ENCODE results near the gene FCN2. TPM values are rescaled to one million over a fixed set of nuclear protein-coding genes. Genes with fewer than 3 reads are reported as not detected.

The FCN2 gene
- polyA plus RNA-seq, 1 donor (not counting 4 experiments of a cell fraction or from before 2014, with no cell fraction given), result not detected

DNA sequence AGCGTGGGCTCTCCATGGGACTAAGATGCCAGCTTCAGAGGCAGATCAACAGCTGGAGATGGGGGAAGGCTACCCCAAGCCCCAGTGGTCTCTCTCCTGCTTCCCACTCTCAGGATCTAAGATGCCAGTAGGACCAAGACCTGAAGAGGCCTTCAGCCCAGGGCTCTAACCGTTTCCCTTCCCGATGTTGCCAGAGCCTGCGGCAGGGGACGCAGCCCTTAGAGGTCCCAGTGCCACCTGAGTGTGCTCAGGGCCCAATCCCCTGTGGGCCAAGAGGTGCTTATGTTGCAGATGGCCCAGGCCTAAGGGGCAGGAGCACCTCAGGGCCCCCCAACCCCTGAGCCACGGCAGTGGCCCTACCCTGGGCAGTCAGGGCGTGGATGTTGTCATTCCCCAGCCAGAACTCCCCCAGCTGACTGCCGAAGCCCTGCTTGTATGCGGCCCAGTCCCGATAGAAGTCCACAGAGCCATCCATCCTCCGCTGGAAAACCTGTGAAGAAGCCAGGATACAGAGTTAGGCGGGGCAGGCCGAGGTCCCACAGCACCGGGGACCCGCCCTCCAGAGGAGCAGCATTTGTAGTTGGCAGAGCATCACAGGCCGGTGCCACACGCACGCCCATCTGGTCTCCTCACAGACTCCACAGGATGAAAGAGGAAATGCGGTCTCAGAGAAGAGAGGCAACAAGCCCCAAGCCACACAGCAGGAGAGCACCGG lies 31.7 kb downstream of the FCN2 start:
- H3K27me3 ChIP-seq (ENCODE audit: control insufficient read depth, extremely low read depth, insufficient read depth, low read length), result no peaks in the 10 kb centered on the region
- H3K27ac ChIP-seq (ENCODE audit: control insufficient read depth, insufficient read depth, low read length), result no peak overlapping the region
- DNase-seq (ENCODE audit: low read depth, low spot score), result no peak
- no peak overlapping the region for H3K4me3 ChIP-seq (ENCODE audit: control insufficient read depth in 2 of 3, extremely low read depth in 1 of 3, insufficient read depth in 2 of 3, low read depth in 1 of 3, low read length in 3 of 3)
- H4K20me1 ChIP-seq (ENCODE audit: control insufficient read depth, extremely low read depth, insufficient read depth, low read length), result no peaks in the 10 kb centered on the region
- no peak for FAIRE-seq
- H3K4me2 ChIP-seq (ENCODE audit: control insufficient read depth, extremely low read depth, insufficient read depth, low read depth, low read length), result no peak overlapping the region
- H3K36me3 ChIP-seq (ENCODE audit: control insufficient read depth in 2 of 2, extremely low read depth in 1 of 2, insufficient read depth in 2 of 2, low read length in 2 of 2), result no peaks in the 10 kb centered on the region
- H3K9ac ChIP-seq (ENCODE audit: control insufficient read depth, extremely low read depth, insufficient read depth, low read length), result no peak overlapping the region
- H3K9me3 ChIP-seq (ENCODE audit: control insufficient read depth, low read depth, low read length), result no peaks in the 10 kb centered on the region
- no peak overlapping the region for H2AFZ ChIP-seq (ENCODE audit: control insufficient read depth, low read length)
- no peaks in the 10 kb centered on the region for H3K9me1 ChIP-seq (ENCODE audit: control insufficient read depth, extremely low read depth, insufficient read depth, low read length)
- H3K4me1 ChIP-seq (ENCODE audit: control insufficient read depth, extremely low read depth, insufficient read depth, low read length), result no peaks in the 10 kb centered on the region
- dilution Hi-C loops (cut with MboI; ENCODE audit: extremely low pct_ligation_motif_present, low sequenced_read_pairs), result no loop called here
- no peaks in the 10 kb centered on the region for H3K79me2 ChIP-seq (ENCODE audit: control insufficient read depth, insufficient read depth, low read length)
- TF ChIP-seq, protein P1, sequence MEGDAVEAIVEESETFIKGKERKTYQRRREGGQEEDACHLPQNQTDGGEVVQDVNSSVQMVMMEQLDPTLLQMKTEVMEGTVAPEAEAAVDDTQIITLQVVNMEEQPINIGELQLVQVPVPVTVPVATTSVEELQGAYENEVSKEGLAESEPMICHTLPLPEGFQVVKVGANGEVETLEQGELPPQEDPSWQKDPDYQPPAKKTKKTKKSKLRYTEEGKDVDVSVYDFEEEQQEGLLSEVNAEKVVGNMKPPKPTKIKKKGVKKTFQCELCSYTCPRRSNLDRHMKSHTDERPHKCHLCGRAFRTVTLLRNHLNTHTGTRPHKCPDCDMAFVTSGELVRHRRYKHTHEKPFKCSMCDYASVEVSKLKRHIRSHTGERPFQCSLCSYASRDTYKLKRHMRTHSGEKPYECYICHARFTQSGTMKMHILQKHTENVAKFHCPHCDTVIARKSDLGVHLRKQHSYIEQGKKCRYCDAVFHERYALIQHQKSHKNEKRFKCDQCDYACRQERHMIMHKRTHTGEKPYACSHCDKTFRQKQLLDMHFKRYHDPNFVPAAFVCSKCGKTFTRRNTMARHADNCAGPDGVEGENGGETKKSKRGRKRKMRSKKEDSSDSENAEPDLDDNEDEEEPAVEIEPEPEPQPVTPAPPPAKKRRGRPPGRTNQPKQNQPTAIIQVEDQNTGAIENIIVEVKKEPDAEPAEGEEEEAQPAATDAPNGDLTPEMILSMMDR (optimal IDR thresholded peaks at IDR 0.05 in 1 of 3, IDR thresholded peaks at IDR 0.05 in 1 of 3, conservative IDR thresholded peaks at IDR 0.05 in 1 of 3; ENCODE audit: extremely low read depth in 1 of 3, insufficient read depth in 2 of 3, low read length in 3 of 3), result no peak
- TF ChIP-seq EZH2 (IDR thresholded peaks at IDR 0.05; ENCODE audit: low read length), result no peak

DNA sequence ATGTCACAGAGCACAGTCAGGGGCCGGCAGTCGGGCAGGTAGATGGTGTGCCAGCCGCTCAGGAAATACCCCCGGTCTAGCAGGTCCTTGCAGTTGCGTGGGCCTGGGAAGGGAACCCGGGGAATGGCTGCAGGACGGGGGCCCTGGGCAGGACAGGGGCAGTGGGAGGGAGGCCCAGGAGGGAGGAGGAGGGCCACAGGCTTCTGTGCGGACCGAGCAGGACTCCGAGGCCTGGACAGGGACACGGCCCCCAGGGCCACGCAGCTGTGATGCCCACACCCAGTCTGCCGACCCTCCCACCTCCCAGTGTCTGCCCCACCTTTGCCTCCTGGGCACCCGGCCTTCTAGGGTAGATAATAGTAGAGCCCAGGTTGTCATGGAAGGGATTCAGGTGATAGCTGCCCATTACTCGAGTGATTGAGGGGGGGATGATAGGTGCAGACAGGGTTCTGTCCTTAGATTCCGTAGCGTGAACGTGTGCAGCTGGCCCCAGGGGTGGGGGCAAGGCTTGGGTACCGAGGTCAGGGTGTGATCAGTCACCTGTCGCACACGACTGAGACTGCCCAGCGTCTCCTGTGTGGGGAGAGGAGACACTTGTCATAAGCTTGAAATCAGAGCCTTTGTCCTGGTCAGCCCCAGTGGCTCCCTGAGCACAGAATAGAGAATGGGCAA lies 32.6 kb downstream of the FCN2 start:
- Histone ChIP-seq H3K36me3 (ENCODE audit: control insufficient read depth in 2 of 2, extremely low read depth in 1 of 2, insufficient read depth in 2 of 2, low read length in 2 of 2) (no peaks in the 10 kb centered on the region), H2AFZ (ENCODE audit: control insufficient read depth, low read length) (no peak overlapping the region), H4K20me1 (ENCODE audit: control insufficient read depth, extremely low read depth, insufficient read depth, low read length) (no peaks in the 10 kb centered on the region), H3K9me1 (ENCODE audit: control insufficient read depth, extremely low read depth, insufficient read depth, low read length) (no peaks in the 10 kb centered on the region), H3K4me1 (ENCODE audit: control insufficient read depth, extremely low read depth, insufficient read depth, low read length) (no peaks in the 10 kb centered on the region), H3K4me2 (ENCODE audit: control insufficient read depth, extremely low read depth, insufficient read depth, low read depth, low read length) (no peak overlapping the region), H3K9me3 (ENCODE audit: control insufficient read depth, low read depth, low read length) (no peaks in the 10 kb centered on the region), H3K4me3 (ENCODE audit: control insufficient read depth in 2 of 3, extremely low read depth in 1 of 3, insufficient read depth in 2 of 3, low read depth in 1 of 3, low read length in 3 of 3) (no peak overlapping the region), H3K79me2 (ENCODE audit: control insufficient read depth, insufficient read depth, low read length) (no peaks in the 10 kb centered on the region), H3K27ac (ENCODE audit: control insufficient read depth, insufficient read depth, low read length) (no peak overlapping the region), H3K9ac (ENCODE audit: control insufficient read depth, extremely low read depth, insufficient read depth, low read length) (no peak overlapping the region), H3K27me3 (ENCODE audit: control insufficient read depth, extremely low read depth, insufficient read depth, low read length) (no peaks in the 10 kb centered on the region)
- FAIRE-seq (no peak), DNase-seq (ENCODE audit: low read depth, low spot score) (no peak)
- dilution Hi-C loops (cut with MboI; ENCODE audit: extremely low pct_ligation_motif_present, low sequenced_read_pairs), result no loop called here
- TF ChIP-seq EZH2 (IDR thresholded peaks at IDR 0.05; ENCODE audit: low read length), result no peak
- TF ChIP-seq, protein P1 (optimal IDR thresholded peaks at IDR 0.05 in 1 of 3, IDR thresholded peaks at IDR 0.05 in 1 of 3, conservative IDR thresholded peaks at IDR 0.05 in 1 of 3; ENCODE audit: extremely low read depth in 1 of 3, insufficient read depth in 2 of 3, low read length in 3 of 3), result no peak

Data from keratinocyte (primary cell).